SK-N-SH treated with all-trans-retinoic acid at 6 μM for 48 hours (cell line): ENCODE measurements around the gene CSNK1G1.

Experiments used
- ATAC-seq: fragments of 200-7000 bp; cut with Tn5 transposase; 3 replicates; pipeline ENCODE4 v1.9.1; 2020; ENCODE audit warnings: mild to moderate bottlenecking, moderate library complexity
- ARNTL ChIP-seq: fragments of 450-650 bp; formaldehyde crosslinking; IDR thresholded peaks from 2 replicates; pipeline ENCODE4 v1.5.0; 2020; ENCODE audit warnings: low read depth, mild to moderate bottlenecking, moderate library complexity, borderline replicate concordance
- BACH2 ChIP-seq: fragments of 250-450 bp; sonication (Bioruptor Pico); IDR thresholded peaks from 2 replicates; pipeline ENCODE4 v1.9.0; 2021; ENCODE audit warnings: mild to moderate bottlenecking, borderline replicate concordance
- CSDC2 ChIP-seq: fragments of 250-450 bp; sonication (Bioruptor Pico); IDR thresholded peaks from 2 replicates; pipeline ENCODE4 v1.5.0; 2020; ENCODE audit warnings: mild to moderate bottlenecking, moderate library complexity
- ESRRG ChIP-seq: fragments of 250-450 bp; sonication (Bioruptor Pico); IDR thresholded peaks from 2 replicates; pipeline ENCODE4 v1.6.1; 2021; ENCODE audit warnings: mild to moderate bottlenecking
- GLIS3 ChIP-seq: fragments of 250-450 bp; sonication (Bioruptor Pico); IDR thresholded peaks from 2 replicates; pipeline ENCODE4 v1.5.0; 2020; ENCODE audit warnings: mild to moderate bottlenecking, moderate library complexity
- ISL1 ChIP-seq: fragments of 250-450 bp; sonication (Bioruptor Pico); IDR thresholded peaks from 2 replicates; pipeline ENCODE4 v2.1.2; 2022; ENCODE audit warnings: mild to moderate bottlenecking, moderate library complexity
- OSR1 ChIP-seq: fragments of 250-450 bp; sonication (Bioruptor Pico); IDR thresholded peaks from 2 replicates; pipeline ENCODE4 v1.8.0; 2022; ENCODE audit warnings: moderate library complexity, mild to moderate bottlenecking, inconsistent platforms
- PPARA ChIP-seq: fragments of 250-450 bp; sonication (Bioruptor Pico); IDR thresholded peaks from 2 replicates; pipeline ENCODE4 v1.5.0; 2020; ENCODE audit warnings: mild to moderate bottlenecking, borderline replicate concordance
- RARB ChIP-seq: fragments of 250-450 bp; sonication (Bioruptor Pico); IDR thresholded peaks from 2 replicates; pipeline ENCODE4 v1.8.0; 2021; ENCODE audit warnings: mild to moderate bottlenecking, moderate library complexity
- SNAI2 ChIP-seq: fragments of 250-450 bp; sonication (Bioruptor Pico); IDR thresholded peaks from 2 replicates; pipeline ENCODE4 v1.5.0; 2020; ENCODE audit warnings: mild to moderate bottlenecking, moderate library complexity
- TCF4 ChIP-seq: fragments of 250-450 bp; sonication (Bioruptor Pico); IDR thresholded peaks from 2 replicates; pipeline ENCODE4 v1.8.0; 2021; ENCODE audit warnings: mild to moderate bottlenecking, moderate library complexity, borderline replicate concordance
- TOX ChIP-seq: fragments of 250-450 bp; sonication (Bioruptor Pico); IDR thresholded peaks from 2 replicates; pipeline ENCODE4 v1.8.0; 2021; ENCODE audit warnings: mild to moderate bottlenecking, moderate library complexity, borderline replicate concordance
- ZC3H10 ChIP-seq: fragments of 250-450 bp; sonication (Bioruptor Pico); IDR thresholded peaks from 2 replicates; pipeline ENCODE4 v1.5.1; 2021; ENCODE audit warnings: mild to moderate bottlenecking, moderate library complexity
- ZFP3 ChIP-seq: fragments of 250-450 bp; sonication (Bioruptor Pico); IDR thresholded peaks from 2 replicates; pipeline ENCODE4 v1.5.0; 2020; ENCODE audit warnings: mild to moderate bottlenecking, moderate library complexity
- ZFP30 ChIP-seq: fragments of 450-650 bp; formaldehyde crosslinking; IDR thresholded peaks from 2 replicates; pipeline ENCODE4 v1.5.0; 2022; ENCODE audit warnings: mild to moderate bottlenecking, moderate library complexity
- ZNF565 ChIP-seq: fragments of 450-650 bp; formaldehyde crosslinking; conservative IDR thresholded peaks from 2 replicates; pipeline ENCODE4 v1.5.0; 2020; ENCODE audit warnings: low read depth, mild to moderate bottlenecking, moderate library complexity
- ZNF70 ChIP-seq: fragments of 450-650 bp; formaldehyde crosslinking; IDR thresholded peaks from 2 replicates; pipeline ENCODE4 v1.5.0; 2020; ENCODE audit warnings: mild to moderate bottlenecking, moderate library complexity
- ZNF8 ChIP-seq: fragments of 450-650 bp; formaldehyde crosslinking; IDR thresholded peaks from 2 replicates; pipeline ENCODE4 v1.5.0; 2020; ENCODE audit warnings: mild to moderate bottlenecking, moderate library complexity
- TF ChIP-seq, protein P1 (sequence below): fragments of 250-450 bp; sonication (Bioruptor Pico); IDR thresholded peaks from 2 replicates; pipeline ENCODE4 v1.5.0; 2020; ENCODE audit warnings: mild to moderate bottlenecking, moderate library complexity
- TF ChIP-seq, protein P2 (sequence below): fragments of 250-450 bp; sonication (Bioruptor Pico); IDR thresholded peaks from 2 replicates; pipeline ENCODE4 v1.5.1; 2021; ENCODE audit warnings: mild to moderate bottlenecking, moderate library complexity
- TF ChIP-seq, protein P3 (sequence below): fragments of 250-450 bp; sonication (Bioruptor Pico); IDR thresholded peaks from 2 replicates; pipeline ENCODE4 v1.5.1; 2020; ENCODE audit warnings: low read depth, mild to moderate bottlenecking, moderate library complexity
- TF ChIP-seq, protein P4 (sequence below): fragments of 250-450 bp; sonication (Bioruptor Pico); IDR thresholded peaks from 2 replicates; pipeline ENCODE4 v1.8.0; 2020; ENCODE audit warnings: mild to moderate bottlenecking, moderate library complexity, borderline replicate concordance
- TF ChIP-seq, protein P5 (sequence below): fragments of 250-450 bp; sonication (Bioruptor Pico); IDR thresholded peaks from 2 replicates; pipeline ENCODE4 v1.8.0; 2021; ENCODE audit warnings: low read depth, mild to moderate bottlenecking, moderate library complexity, borderline replicate concordance

The CSNK1G1 gene

DNA sequence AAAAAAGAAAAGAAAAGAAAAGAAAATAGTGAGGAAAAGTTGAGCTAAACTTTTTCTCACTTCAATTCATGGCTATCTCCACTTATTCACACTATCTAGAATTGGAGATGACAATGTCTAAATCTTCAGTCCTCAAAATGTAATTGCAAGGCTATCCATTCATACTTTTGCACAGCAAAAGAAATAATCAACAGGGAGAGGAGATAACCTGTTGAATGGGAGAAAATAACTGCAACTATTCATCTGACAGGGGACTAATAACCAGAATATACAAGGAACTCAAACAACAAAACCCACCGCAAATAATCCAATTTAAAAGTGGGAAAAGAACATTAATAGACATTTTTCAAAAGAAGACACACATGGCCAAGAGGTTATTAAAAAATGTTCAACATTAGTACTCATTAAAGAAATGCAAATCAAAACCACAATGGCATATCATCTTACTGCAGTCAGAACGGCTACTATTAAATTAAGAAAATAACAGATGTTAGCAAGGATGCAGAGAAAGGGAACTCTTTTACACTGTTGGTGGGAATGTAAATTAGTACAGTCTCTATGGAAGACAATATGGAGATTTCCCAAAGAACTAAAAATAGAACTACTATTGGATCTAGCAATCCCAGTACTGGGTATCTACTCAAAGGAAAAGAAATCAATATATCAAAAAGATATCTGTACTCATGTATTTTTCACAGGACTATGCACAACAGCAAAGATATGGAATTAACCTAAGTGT lies 119.6 kb downstream of the CSNK1G1 start:
- TF ChIP-seq, protein P1, sequence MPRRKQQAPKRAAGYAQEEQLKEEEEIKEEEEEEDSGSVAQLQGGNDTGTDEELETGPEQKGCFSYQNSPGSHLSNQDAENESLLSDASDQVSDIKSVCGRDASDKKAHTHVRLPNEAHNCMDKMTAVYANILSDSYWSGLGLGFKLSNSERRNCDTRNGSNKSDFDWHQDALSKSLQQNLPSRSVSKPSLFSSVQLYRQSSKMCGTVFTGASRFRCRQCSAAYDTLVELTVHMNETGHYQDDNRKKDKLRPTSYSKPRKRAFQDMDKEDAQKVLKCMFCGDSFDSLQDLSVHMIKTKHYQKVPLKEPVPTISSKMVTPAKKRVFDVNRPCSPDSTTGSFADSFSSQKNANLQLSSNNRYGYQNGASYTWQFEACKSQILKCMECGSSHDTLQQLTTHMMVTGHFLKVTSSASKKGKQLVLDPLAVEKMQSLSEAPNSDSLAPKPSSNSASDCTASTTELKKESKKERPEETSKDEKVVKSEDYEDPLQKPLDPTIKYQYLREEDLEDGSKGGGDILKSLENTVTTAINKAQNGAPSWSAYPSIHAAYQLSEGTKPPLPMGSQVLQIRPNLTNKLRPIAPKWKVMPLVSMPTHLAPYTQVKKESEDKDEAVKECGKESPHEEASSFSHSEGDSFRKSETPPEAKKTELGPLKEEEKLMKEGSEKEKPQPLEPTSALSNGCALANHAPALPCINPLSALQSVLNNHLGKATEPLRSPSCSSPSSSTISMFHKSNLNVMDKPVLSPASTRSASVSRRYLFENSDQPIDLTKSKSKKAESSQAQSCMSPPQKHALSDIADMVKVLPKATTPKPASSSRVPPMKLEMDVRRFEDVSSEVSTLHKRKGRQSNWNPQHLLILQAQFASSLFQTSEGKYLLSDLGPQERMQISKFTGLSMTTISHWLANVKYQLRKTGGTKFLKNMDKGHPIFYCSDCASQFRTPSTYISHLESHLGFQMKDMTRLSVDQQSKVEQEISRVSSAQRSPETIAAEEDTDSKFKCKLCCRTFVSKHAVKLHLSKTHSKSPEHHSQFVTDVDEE (CRISPR knock-in tag) = no peak
- TF ChIP-seq ZFP30 (CRISPR knock-in tag) = no peak
- TF ChIP-seq RARB (CRISPR knock-in tag) = no peak
- no peak for TF ChIP-seq ZNF70 (CRISPR knock-in tag)
- TF ChIP-seq, protein P2, sequence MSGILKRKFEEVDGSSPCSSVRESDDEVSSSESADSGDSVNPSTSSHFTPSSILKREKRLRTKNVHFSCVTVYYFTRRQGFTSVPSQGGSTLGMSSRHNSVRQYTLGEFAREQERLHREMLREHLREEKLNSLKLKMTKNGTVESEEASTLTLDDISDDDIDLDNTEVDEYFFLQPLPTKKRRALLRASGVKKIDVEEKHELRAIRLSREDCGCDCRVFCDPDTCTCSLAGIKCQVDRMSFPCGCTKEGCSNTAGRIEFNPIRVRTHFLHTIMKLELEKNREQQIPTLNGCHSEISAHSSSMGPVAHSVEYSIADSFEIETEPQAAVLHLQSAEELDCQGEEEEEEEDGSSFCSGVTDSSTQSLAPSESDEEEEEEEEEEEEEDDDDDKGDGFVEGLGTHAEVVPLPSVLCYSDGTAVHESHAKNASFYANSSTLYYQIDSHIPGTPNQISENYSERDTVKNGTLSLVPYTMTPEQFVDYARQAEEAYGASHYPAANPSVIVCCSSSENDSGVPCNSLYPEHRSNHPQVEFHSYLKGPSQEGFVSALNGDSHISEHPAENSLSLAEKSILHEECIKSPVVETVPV (CRISPR knock-in tag) = no peak
- no peak for TF ChIP-seq SNAI2 (CRISPR knock-in tag)
- TF ChIP-seq ZC3H10 (CRISPR knock-in tag) = no peak
- no peak for TF ChIP-seq GLIS3 (CRISPR knock-in tag)
- TF ChIP-seq ZFP3 = no peak
- no peak for TF ChIP-seq ZNF565
- no peak for TF ChIP-seq ESRRG
- TF ChIP-seq ZNF8 = no peak
- TF ChIP-seq BACH2 (CRISPR knock-in tag) = no peak
- TF ChIP-seq, protein P3, sequence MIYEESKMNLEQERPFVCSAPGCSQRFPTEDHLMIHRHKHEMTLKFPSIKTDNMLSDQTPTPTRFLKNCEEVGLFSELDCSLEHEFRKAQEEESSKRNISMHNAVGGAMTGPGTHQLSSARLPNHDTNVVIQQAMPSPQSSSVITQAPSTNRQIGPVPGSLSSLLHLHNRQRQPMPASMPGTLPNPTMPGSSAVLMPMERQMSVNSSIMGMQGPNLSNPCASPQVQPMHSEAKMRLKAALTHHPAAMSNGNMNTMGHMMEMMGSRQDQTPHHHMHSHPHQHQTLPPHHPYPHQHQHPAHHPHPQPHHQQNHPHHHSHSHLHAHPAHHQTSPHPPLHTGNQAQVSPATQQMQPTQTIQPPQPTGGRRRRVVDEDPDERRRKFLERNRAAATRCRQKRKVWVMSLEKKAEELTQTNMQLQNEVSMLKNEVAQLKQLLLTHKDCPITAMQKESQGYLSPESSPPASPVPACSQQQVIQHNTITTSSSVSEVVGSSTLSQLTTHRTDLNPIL (CRISPR knock-in tag) = no peak
- TF ChIP-seq, protein P4, sequence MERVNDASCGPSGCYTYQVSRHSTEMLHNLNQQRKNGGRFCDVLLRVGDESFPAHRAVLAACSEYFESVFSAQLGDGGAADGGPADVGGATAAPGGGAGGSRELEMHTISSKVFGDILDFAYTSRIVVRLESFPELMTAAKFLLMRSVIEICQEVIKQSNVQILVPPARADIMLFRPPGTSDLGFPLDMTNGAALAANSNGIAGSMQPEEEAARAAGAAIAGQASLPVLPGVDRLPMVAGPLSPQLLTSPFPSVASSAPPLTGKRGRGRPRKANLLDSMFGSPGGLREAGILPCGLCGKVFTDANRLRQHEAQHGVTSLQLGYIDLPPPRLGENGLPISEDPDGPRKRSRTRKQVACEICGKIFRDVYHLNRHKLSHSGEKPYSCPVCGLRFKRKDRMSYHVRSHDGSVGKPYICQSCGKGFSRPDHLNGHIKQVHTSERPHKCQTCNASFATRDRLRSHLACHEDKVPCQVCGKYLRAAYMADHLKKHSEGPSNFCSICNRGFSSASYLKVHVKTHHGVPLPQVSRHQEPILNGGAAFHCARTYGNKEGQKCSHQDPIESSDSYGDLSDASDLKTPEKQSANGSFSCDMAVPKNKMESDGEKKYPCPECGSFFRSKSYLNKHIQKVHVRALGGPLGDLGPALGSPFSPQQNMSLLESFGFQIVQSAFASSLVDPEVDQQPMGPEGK (CRISPR knock-in tag) = no peak
- no peak for TF ChIP-seq ISL1 (CRISPR knock-in tag)
- no peak for TF ChIP-seq TCF4 (CRISPR knock-in tag)
- no peak for TF ChIP-seq ARNTL (CRISPR knock-in tag)
- TF ChIP-seq PPARA (CRISPR knock-in tag) = no peak
- no peak for TF ChIP-seq OSR1 (CRISPR knock-in tag)

DNA sequence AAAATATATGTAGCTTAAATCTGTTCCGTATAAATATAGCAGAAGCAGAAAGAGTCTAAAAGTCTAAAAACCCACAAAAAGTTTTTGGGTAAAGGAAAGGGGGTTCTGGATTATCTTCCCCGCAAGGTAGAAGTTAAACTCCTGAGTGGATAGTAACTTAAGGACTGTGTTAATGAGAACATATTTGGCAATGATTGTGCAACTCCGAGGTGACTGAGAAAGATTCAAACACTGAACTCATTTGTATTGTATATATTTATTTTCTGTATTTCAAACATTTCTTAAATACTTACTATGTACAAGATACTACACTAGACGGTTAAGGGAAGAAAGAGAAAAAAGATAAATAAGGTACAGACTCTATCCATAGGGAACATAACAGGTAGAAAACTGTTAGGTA lies 120.4 kb downstream of the CSNK1G1 start:
- no peak for TF ChIP-seq RARB (CRISPR knock-in tag)
- TF ChIP-seq, protein P4 (CRISPR knock-in tag) = no peak
- no peak for TF ChIP-seq ZNF565
- TF ChIP-seq ZC3H10 (CRISPR knock-in tag) = no peak
- TF ChIP-seq ISL1 (CRISPR knock-in tag) = no peak
- TF ChIP-seq TOX = no peak
- TF ChIP-seq, protein P5, sequence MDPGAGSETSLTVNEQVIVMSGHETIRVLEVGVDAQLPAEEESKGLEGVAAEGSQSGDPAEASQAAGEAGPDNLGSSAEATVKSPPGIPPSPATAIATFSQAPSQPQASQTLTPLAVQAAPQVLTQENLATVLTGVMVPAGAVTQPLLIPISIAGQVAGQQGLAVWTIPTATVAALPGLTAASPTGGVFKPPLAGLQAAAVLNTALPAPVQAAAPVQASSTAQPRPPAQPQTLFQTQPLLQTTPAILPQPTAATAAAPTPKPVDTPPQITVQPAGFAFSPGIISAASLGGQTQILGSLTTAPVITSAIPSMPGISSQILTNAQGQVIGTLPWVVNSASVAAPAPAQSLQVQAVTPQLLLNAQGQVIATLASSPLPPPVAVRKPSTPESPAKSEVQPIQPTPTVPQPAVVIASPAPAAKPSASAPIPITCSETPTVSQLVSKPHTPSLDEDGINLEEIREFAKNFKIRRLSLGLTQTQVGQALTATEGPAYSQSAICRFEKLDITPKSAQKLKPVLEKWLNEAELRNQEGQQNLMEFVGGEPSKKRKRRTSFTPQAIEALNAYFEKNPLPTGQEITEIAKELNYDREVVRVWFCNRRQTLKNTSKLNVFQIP = no peak
- TF ChIP-seq ESRRG = no peak
- no peak for TF ChIP-seq ARNTL (CRISPR knock-in tag)
- no peak for TF ChIP-seq SNAI2 (CRISPR knock-in tag)
- TF ChIP-seq BACH2 (CRISPR knock-in tag) = no peak
- no peak for TF ChIP-seq ZFP3
- no peak for TF ChIP-seq ZFP30 (CRISPR knock-in tag)
- TF ChIP-seq PPARA (CRISPR knock-in tag) = no peak
- TF ChIP-seq, protein P1 (CRISPR knock-in tag) = no peak
- no peak for TF ChIP-seq CSDC2 (CRISPR knock-in tag)
- TF ChIP-seq OSR1 (CRISPR knock-in tag) = no peak
- ATAC-seq = no peak

More for the DNA sequence above, 119.6 kb downstream of the CSNK1G1 start:
- no peak for ATAC-seq
